NCI-H1930 (cell line): ENCODE measurements around the gene LYL1.

Experiments used
- DNase-seq, 2 experiments: peaks; one replicate each; lab custom pipeline; 2025; lab: John Stamatoyannopoulos, UW

Gene LYL1

GRCh38 chr19:13092606-13093235, 9.9 kb downstream of the LYL1 start:
- DNase-seq: no peak

GRCh38 chr19:13092158-13092543, 10.5 kb downstream of the LYL1 start:
- DNase-seq: no peak

- DNase-seq: no peak
These were observed 11.1 kb downstream of the LYL1 start for GRCh38 chr19:13091400-13092157.

GRCh38 chr19:13090511-13091231, 12.0 kb downstream of the LYL1 start:
- no peak for DNase-seq

- DNase-seq: no peak
These were observed 12.7 kb downstream of the LYL1 start for GRCh38 chr19:13089857-13090507.

GRCh38 chr19:13089139-13089856, 13.4 kb downstream of the LYL1 start:
- DNase-seq: no peak

- DNase-seq: no peak
These were observed 14.7 kb downstream of the LYL1 start for GRCh38 chr19:13087795-13088537.

- no peak for DNase-seq
These were observed 15.4 kb downstream of the LYL1 start for GRCh38 chr19:13087295-13087694.

- no peak for DNase-seq
These were observed 16.3 kb downstream of the LYL1 start for GRCh38 chr19:13086341-13086740.

GRCh38 chr19:13085666-13086065, 17.0 kb downstream of the LYL1 start:
- no peak for DNase-seq

- no peak for DNase-seq
These were observed 19.0 kb downstream of the LYL1 start for GRCh38 chr19:13083627-13084026.

- DNase-seq: no peak
These were observed 19.7 kb downstream of the LYL1 start for GRCh38 chr19:13083008-13083404.

- no peak for DNase-seq
These were observed 20.3 kb downstream of the LYL1 start for GRCh38 chr19:13082192-13083007.

- DNase-seq: no peak
These were observed 23.1 kb downstream of the LYL1 start for GRCh38 chr19:13079542-13079986.

- DNase-seq: no peak
These were observed 23.6 kb downstream of the LYL1 start for GRCh38 chr19:13078897-13079541.

- no peak for DNase-seq
These were observed 24.3 kb downstream of the LYL1 start for GRCh38 chr19:13078381-13078780.

- no peak for DNase-seq
These were observed 25.4 kb downstream of the LYL1 start for GRCh38 chr19:13077240-13077639.

- DNase-seq: no peak
These were observed 25.9 kb downstream of the LYL1 start for GRCh38 chr19:13076787-13077186.

GRCh38 chr19:13076320-13076719, 26.3 kb downstream of the LYL1 start:
- no peak for DNase-seq

GRCh38 chr19:13074378-13074777, 28.3 kb downstream of the LYL1 start:
- no peak for DNase-seq
